ENCODE data around the gene AKAP6.

GRCh38 chr14:32633930-32634329 lies 304.8 kb downstream of the AKAP6 start:
- TF ChIP-seq REST (IDR thresholded peaks at IDR 0.05; ENCODE audit: unreplicated experiment) = no peak
- TF ChIP-seq, protein P1, sequence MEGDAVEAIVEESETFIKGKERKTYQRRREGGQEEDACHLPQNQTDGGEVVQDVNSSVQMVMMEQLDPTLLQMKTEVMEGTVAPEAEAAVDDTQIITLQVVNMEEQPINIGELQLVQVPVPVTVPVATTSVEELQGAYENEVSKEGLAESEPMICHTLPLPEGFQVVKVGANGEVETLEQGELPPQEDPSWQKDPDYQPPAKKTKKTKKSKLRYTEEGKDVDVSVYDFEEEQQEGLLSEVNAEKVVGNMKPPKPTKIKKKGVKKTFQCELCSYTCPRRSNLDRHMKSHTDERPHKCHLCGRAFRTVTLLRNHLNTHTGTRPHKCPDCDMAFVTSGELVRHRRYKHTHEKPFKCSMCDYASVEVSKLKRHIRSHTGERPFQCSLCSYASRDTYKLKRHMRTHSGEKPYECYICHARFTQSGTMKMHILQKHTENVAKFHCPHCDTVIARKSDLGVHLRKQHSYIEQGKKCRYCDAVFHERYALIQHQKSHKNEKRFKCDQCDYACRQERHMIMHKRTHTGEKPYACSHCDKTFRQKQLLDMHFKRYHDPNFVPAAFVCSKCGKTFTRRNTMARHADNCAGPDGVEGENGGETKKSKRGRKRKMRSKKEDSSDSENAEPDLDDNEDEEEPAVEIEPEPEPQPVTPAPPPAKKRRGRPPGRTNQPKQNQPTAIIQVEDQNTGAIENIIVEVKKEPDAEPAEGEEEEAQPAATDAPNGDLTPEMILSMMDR (conservative IDR thresholded peaks at IDR 0.05; ENCODE audit: low read depth in 2 of 2) = no peak
- TF ChIP-seq STAT1 (IDR thresholded peaks at IDR 0.05; ENCODE audit: unreplicated experiment) = no peak
- TF ChIP-seq EZH2 (IDR thresholded peaks at IDR 0.05; ENCODE audit: low read depth, unreplicated experiment) = no peak
- TF ChIP-seq POLR2AphosphoS5 (IDR thresholded peaks at IDR 0.05; ENCODE audit: low read depth) = no peak
- TF ChIP-seq JUNB (IDR thresholded peaks at IDR 0.05; ENCODE audit: unreplicated experiment) = no peak
- no peak for TF ChIP-seq NANOG (IDR thresholded peaks at IDR 0.05; ENCODE audit: borderline replicate concordance)
- TF ChIP-seq CREB1 (CRISPR knock-in tag; IDR thresholded peaks at IDR 0.05; ENCODE audit: low read depth) = no peak

All from GM23338 (cell line).